ENCODE measurements around the gene SNAPC2.
"Not testable (repeated sequence)": the region's sequence is repeated elsewhere in the genome, so short reads cannot be mapped to it uniquely, and the experiment has no call there.

The SNAPC2 gene

DNA sequence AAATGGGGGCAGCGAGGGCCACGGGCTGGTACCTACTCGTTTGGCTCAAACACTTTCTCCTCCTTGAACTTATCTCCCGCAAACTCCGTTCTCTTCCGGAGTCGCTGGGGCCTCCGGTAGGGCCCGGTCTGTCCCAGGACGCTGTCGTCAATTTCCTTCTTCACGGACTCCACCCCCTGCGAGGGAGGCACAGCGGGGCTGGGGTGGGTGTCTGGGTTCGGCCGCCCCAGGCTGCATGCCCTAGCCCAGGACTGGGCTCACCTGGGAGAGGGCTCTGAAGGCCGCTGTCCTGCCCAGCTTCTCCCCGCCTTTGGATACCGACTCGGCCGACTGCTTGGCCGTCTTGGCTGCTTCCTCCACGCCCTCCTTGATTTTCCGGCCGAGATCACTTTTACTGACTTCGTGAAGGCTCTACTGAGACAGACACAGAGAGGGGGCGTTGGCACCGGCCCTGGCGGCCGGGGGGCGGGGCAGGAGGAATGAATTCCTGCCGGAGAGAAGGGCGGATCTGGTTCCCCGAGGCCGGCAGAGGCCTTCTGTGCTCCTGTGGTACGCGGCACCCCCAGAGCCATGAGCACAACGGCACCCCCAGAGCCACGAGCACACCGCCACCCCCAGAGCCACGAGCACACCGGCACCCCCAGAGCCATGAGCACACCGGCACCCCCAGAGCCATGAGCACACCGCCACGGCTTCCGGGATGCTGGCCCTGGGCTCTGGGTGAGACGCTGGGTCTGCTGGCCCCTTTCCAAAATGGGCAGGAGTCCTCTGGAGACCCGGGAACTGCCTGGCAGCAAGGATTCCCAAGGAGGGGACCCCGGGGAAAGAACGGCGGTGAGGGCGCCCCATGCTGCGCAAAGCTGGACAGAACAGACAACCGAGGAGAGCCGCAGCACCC, 13.9 kb downstream of the SNAPC2 start:
- no peak for DNase-seq (ENCODE audit: low read depth in 3 of 3)

DNA sequence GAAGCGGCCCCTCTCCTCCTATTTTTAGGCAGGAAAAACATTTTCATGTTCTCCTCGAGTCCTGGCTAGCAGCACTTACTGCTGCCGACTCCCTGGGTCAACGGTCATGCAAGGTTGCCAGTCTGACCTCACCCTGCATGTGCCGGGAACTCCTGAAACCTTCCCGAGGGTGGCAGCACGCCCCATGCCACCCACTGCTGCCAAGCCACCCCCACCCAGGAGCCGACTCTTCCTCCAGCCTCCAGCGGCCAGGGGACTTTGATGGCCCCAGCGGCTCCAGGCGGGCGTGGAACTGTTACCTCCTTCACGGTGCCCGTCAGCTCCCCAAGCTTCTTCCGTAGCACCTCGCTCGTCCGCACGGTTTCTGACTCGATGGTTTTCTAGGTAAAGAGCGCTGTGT, 14.6 kb downstream of the SNAPC2 start:
- DNase-seq (ENCODE audit: low read depth in 3 of 3): no peak

DNA sequence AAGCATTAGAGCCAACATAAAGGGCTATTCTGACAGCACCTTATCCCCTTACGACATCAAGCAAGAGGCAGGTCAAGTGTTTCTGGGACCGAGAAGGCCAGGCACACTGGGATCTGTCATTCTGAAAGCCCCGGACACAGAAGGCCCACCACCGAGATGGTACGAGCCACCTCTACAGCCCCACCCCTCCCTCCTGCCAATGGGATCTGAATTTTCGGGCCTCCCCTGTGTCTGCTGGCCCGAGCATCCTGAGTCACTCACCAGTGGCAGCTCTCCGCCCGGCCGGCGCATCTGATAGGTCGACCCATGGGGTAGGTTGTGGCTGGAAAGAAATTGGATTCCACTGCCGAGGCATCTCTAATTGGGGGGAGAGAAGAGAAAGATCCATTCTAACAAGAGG, 20.7 kb downstream of the SNAPC2 start:
- no peak for DNase-seq (ENCODE audit: low read depth in 3 of 3)

DNA sequence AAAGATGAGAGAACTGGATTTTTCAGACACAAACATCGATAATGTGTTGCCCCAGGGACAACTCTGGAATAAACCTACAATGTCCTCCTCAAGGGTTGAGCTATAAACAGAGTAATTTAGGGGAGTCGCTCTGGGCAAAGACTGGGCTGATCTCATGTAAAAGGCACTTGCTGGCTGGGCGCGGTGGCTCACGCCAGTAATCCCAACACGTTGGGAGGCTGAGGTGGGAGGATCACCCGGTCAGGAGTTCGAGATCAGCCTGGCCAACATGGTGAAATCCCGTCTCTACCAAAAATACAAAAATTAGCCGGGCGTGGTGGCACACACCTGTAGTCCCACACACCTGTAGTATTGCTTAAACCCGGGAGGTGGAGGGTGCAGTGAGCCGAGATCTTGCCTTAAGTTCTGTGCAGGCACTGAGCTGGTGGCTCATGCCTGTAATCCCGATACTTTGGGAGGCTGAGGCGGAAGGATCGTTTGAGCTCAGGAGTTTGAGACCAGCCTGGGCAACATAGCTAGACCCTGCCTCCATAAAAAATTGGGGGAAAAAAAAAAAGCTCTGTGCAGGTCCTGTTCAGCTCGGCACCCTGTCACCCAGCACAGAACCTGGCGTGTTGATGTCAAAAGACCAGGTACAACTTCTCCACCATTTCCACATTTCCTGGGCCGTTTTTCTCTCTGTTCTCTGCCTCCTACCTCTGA, 21.9 kb downstream of the SNAPC2 start:
- no peak for DNase-seq (ENCODE audit: low read depth in 3 of 3)

DNA sequence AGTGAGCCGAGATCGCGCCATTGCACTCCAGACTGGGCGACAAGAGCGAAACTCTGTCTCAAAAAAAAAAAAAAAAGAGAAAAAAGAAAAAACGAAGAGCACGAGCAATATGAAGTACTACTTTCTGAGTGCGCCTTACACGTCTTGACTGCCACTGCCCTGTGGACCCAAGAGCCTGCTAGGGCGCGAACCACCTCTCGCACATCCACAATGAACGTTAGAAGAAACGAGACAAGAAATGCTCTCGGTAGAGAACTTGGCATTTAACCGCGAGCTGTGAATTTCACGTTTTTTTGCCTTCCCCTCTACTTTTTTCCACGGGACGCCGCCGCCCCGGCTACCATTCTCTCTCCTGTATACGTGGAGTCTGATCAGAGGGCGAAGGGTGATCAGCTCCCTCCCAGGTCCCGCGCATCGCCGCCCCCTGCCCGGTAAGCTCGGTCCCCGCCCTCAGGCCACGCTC, 22.9 kb downstream of the SNAPC2 start:
- no peak for DNase-seq (ENCODE audit: low read depth in 3 of 3)

DNA sequence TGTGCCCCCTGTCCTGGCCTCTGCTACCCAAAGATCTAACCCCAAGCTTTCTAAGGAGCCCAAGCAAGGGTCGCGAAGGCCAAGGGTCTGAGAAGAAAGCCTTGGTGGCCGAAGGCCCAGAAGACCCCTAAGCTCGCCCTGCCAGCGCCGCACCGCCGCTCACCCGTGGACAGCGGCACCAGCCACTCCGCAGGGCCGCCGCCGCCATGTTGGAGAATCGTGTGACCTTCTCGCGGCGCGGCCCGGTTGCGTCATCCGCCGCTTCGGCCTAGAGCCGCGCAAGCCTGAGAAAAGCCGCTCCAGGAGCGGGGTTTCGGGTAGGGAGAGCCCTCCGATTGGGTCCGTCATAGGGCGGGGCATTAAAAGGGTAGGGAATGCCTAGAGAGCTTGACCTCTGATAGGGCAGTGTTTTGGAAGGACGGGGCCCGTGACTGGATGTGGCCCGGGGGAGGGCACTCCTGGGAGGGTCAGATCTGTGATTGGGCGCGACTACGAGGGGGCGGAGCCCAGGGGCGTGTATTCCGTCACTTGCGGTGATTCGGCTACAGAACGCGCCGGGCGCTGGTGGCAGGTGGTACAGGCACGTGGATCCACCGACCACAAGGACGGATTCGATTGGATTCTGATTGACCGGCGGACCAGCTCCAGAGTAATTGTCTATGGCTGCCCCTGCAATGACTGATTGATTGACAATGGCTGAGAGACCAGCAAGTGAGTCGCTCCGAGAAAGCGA, 23.5 kb downstream of the SNAPC2 start, which contains the start of gene TIMM44:
Gene TIMM44, minus strand, starts transcription at position 223 of the 733 bp plus-strand sequence. Its CDS starts 15 bp downstream, at position 208.
- DNase-seq (ENCODE audit: low read depth in 3 of 3): peak; percentile 97 to 99 (median 97)

DNA sequence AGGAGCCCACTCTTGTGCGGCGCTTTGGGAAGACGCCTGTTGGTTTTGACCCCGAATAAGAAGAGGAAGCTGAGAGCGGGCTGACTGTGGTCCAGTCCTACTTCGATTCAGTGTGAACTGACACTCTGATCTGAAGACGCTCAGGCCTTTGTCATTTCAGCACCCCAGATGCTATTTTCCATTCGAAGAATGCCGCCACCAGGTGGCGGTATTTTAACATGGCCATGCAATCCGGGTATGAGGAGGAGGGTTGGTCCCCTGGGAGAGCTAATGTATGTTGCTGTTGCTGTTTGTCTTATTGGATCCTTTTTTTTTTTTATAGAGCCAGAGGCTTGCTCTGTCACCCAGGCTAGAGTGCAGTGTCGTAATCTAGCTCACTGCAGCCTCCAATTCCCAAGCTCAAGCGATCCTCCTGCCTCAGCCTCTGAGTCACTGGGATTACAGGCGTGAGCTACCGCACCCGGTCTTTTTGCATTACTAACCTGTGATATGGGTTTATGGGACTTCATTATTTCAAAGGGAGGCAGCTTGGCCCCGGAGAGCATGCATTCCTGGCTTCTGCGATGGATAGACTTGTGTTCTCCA, 24.1 kb downstream of the SNAPC2 start:
- DNase-seq (ENCODE audit: low read depth in 3 of 3): peak; percentile 75 to 80 (median 80)

DNA sequence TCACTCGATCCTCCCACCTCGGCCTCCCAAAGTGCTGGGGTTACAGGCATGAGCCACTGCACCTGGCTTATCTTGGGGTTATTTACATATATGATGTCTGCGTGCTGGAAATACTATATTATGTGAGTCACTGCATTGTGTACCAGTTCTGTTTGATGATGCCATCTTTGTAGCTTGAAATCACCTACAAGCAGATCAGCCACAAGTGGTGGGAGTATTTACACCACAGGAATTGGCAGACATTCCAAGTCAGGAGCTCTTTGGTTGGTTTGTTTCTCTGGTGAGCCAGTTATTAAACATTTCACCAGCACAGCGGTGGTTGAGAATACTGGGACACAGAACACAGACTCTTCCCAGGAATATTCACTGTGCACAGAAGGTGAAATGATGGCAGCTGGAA, 27.8 kb downstream of the SNAPC2 start:
- no peak for DNase-seq (ENCODE audit: low read depth in 3 of 3)

DNA sequence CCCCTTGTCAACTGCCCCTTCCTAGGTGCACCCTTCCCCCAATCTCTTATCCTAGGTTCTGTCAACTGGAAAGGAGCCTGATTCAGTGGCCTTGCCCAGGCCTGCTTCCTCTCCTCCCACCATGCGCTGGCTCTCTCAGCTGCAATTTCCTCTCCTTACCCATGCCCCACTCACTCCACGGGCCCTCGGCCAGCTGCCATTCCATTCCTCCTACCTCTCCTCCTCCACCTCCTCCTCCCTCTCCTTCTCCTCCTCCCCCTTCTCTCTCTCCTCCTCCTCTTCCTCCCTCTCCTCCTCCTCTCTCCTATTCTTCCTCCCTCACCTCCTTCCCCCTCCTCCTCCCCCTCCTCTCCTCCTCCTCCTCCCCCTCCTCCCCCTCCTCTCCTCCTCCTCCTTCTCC, 32.9 kb downstream of the SNAPC2 start:
- DNase-seq (ENCODE audit: low read depth in 3 of 3): no peak

DNA sequence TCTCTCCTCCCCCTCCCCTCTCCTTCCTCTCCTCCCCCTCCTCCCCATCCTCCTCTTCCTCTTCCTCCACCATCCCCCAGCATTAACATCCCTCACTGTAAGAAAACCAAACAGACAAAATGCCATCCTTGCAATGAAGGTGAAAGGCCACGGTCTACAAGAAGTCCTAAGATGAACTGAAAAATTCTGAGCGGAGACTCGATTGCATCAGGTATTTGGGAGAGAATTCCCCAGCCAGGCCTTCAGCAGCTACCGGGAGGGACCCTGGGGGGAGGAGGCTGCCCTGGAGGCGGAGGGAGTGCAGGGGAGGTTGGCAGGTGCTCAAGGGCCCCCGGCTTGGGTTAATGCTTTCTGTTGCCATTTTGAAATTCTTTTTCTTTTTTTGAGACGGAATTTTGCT, 33.4 kb downstream of the SNAPC2 start:
- no peak for DNase-seq (ENCODE audit: low read depth in 3 of 3)

DNA sequence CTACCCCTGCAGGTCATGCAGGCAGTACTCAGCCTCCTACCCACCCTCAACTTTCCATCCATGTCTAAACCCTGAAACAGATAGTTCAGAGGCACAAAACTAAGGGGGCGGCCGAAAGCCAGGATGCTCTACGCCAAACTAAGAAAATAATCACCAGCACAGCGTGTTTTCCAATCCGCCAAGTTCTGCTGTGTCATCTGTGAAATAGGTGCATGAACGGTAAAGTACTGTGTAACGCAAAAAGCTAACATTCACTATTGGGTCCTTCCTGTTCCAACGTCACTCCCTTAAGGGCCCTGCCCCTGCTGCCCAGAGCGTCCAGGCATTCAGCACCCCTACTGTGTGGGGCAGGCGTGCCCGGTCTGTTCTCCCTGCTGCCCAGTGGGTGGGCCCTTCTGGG, 35.6 kb downstream of the SNAPC2 start:
- DNase-seq (ENCODE audit: low read depth in 3 of 3): no peak

DNA sequence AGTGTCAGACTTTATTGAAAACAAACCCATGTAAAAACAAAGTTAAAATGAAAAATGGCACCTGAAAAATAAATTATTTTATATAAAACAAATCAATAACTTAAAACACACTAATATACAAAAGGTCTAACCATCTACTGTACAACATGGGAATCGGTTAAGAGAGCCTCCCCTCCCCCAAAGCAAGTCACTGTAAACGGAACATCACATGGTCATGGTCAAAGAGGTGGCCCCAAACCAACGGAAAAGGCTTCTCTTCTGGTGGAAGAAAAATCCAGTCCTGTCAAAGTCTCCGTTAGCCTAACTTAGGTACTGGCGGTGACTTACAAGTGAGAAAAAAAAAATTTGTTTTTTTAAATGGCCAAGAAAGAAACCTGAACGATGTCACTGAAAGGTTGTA, 39.1 kb downstream of the SNAPC2 start:
- DNase-seq (ENCODE audit: low read depth in 3 of 3): no peak

DNA sequence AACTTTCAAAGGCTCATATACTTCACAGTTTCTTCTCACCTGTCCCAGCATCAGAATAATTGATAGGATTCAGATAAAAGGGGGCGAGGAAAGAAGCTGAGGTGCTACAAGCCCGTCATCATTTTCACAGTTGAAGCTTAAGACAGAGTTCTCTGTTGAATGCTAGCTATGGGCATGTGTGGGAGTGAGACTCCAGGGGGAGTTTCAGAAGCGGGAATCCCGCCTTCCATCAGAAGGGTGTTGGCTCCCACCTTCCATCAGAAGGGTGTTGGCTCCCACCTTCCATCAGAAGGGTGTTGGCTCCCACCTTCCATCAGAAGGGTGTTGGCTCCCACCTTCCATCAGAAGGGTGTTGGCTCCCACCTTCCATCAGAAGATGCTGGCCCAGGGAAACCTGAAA, 40.9 kb downstream of the SNAPC2 start:
- DNase-seq (ENCODE audit: low read depth in 3 of 3): not testable (repeated sequence)

DNA sequence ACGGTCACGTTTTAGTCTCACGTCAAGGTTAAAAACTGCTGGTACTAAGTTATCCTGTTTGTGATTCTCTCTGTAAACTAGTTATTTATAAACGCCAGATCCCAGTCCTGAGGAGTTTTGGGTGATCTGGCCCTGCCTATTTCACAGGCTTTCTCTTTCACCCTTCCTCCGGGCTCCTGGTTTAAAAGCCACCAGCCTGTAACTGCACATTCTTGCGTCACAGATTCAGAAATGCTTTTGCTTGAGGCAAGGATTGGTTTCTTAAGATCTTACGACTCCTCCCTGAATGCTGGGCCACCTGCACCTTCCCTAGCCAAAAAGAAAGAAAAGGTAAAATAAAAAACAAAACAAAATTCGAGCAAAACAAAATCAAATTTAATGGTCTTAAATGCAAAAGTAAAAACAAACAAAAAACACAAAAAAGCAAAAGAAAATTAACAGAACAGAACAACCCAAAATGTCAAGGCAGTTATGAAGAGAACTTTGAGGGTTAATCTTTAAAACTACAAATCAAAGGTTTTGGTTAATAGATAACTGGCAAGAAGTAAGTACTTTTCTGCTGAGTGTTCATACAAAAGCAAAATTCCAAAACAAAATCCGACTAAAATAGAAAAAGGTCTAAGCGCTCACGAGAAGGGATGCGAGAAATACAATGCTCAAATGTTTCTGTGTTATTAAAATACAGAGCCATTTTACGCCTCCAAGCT, 41.9 kb downstream of the SNAPC2 start:
- DNase-seq (ENCODE audit: low read depth in 3 of 3): no peak

DNA sequence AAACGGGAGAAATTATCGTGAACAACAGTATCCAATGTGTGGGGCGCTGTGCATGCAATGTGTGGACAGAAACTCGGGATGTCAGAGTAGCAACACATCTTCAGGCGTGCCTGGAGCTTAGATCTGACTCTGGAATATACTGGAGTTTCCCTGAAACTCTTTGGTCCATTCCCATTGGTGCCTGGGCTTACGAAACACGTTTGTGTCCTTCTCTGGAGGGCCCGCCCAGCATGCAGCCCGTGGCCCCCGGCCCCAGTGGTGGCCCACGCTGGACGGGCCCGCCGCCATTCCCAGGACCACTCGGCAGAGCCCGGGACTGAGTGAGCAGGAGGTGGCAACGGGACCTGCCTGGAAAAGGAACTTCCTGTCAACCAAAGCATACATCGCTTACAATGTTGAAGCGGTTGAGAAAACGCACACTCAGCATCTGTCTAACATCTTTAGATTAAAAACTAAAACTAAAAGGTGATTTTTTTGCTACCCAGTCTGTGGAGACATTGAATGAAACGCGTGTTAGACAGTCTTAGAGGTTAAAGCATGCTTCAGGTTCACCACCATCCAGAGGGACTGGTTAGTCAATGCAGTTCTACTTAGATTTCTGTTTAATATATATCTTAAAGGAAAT, 42.6 kb downstream of the SNAPC2 start:
- no peak for DNase-seq (ENCODE audit: low read depth in 3 of 3)

DNA sequence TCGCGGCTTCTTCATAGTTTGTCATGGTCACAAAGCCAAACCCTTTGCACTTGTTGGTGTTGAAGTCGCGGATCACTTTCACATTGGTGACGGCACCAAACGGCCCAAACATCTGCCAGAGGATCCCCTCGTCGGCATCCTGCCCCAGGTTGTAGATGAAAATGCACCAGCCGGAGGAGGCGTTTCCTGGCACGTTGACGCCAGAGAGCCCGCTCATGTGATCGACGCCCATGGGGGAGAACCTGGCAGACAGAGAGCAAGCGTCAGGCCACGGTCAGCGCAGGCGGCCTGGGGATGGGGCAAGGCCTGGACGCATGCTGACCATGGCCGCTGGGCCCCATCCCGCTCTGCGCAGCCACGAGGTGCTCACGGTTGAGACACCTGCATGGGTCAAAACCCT, 43.4 kb downstream of the SNAPC2 start:
- DNase-seq (ENCODE audit: low read depth in 3 of 3): no peak

DNA sequence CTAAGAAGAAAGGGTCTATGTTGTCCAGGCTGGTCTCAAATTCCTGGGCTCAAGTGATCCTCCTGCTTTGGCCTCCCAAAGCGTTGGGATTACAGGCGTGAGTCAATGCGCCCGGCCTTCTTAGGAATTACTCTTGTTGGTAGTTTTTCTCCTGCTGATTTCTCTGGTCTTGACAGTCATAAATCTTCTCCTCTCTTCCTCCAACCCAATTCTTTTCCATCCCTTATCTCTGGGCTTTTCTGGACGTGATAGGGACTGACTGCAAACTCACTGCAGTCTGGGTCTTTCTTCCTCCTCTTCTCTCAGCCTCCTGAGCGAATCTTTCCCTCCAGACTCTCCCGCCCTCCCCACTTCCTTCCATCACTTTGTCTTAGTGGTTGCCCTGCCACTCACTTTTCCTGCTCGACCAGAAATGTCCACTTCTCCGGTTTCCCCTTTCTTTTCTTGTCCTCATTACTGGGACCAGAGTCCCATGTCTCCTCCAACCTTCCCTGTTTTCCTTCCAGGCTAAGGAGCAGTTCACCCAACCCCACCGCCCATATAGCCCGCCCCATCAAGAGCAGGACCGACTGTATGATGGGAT, 45.2 kb downstream of the SNAPC2 start:
- DNase-seq (ENCODE audit: low read depth in 3 of 3): no peak

DNA sequence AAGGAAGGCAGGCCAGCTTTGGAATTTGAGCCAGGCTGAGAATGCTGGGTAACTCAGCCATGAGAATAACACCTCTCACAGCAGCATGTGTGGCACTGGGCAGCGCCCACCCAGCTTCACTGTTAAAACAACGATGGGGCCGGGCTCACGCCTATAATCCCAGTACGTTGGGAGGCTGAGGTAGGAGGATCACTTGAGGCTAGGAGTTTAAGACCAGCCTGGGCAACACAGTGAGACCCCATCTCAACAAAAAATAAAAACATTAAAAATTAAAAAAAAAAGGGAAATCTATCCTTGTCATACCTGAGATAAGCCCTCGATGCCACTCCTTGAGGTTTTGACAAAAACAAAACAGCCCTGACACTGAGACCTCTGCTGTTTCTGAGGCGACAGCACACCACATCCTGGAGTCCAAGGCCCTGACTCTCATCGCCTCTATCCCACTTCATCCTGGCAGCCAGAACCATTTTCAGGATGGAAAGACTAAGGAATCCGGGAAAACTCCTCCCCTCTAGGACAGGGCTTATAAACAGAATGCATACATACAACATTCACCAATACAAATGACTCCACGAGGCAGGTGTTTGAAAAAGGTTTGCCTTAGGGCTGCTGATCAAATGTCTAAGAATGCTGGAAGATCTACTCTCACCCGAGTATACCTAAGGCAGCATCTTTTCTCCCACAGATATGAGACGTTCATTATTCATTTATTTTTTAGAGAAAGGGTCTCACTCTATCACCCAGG, 46.0 kb downstream of the SNAPC2 start:
- no peak for DNase-seq (ENCODE audit: low read depth in 3 of 3)

DNA sequence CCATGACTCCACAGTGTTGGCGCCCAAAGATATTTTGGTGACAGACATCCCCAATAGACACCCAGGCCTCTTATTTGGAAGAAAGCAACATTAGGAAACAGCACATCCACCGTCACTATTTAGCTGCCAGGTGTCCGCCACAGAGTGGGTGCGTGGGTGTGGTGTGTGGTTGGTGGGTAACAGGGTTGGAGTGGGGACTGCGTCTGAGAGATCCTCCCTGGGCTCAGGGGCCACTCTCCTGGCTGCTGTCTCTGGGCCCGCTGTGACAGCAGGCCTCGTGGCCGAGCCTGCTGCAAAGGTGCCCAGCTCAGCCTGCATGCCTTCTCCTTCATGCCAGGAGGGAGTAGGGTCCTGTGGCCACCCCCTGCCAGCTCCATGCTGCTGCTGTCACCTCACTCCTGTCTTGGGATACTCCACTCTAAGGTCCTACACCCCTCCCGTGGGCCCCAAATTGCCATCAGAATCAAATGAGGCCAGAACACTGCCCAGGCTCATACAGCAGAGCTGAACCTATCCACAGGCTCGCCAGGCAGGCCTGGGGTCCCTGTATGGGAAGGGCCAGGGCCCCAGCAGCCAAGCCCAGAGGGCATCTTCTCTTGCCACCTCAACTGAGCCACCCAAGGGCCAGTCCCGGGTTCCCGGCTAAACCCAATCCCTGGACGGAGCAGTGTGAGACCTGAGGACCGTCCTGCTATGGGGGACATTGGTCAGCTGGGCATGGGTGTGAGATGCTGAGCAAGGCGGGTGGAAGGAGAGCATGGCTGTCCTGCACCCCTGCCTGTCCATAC, 48.1 kb downstream of the SNAPC2 start:
- DNase-seq (ENCODE audit: low read depth in 3 of 3): no peak
